ENCODE data around the gene SERPINA6. TPM values are rescaled to one million over a fixed set of nuclear protein-coding genes. Genes with fewer than 3 reads are reported as not detected.
"Not testable (repeated sequence)": the region's sequence is repeated elsewhere in the genome, so short reads cannot be mapped to it uniquely, and the experiment has no call there.

SERPINA6 gene
- total RNA-seq, 1 experiment from 2014 or later = not detected

DNA sequence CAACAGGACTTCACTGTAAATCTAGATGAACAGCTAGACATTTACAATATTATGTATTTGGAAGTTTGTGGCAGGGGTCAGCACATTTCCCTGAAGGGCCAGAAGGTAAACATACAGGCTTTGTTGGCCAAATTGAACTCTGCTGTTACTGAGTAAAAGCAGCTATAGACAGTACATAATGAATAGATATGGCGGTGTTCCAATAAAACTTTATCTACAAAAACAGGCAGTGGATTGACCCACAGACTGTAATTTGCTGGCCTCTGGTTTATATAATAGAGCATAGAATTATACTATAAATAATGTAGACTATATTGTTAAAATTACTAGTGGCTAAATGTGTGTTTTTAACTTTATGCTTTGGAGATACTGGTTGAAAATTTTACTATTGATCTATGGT is 55.8 kb downstream of the SERPINA6 start:
- ATAC-seq (no peak), DNase-seq (ENCODE audit: low read depth, low spot score) (no peak)
- no TSS peak for BruUV-seq (replicated peaks)
- Histone ChIP-seq H3K9ac (ENCODE audit: low read length) (no peak overlapping the region), H3K9me2 (ENCODE audit: insufficient read depth) (no peaks in the 10 kb centered on the region), H3K4me1 (ENCODE audit: control insufficient read depth in 1 of 2, insufficient read depth in 2 of 2, low read length in 2 of 2) (no peaks in the 10 kb centered on the region), H2AFZ (ENCODE audit: low read depth, low read length, poor library complexity, severe bottlenecking) (no peak overlapping the region), H3K27ac (ENCODE audit: low read depth, low read length) (no peak overlapping the region), H4K20me1 (ENCODE audit: insufficient read depth) (no peaks in the 10 kb centered on the region), H3K4me2 (ENCODE audit: low read length) (no peak overlapping the region), H3K4me3 (replicated peaks in 1 of 2; ENCODE audit: low read depth in 1 of 2, low read length in 2 of 2) (no peak overlapping the region), H3K9me3 (ENCODE audit: control insufficient read depth in 1 of 2, insufficient read depth in 1 of 2, low read depth in 1 of 2, low read length in 2 of 2) (no peaks in the 10 kb centered on the region), H3K27me3 (ENCODE audit: insufficient read depth, low read length) (no peaks in the 10 kb centered on the region), H3K79me2 (ENCODE audit: insufficient read depth, low read length) (no peaks in the 10 kb centered on the region), H3K36me3 (ENCODE audit: control insufficient read depth in 1 of 2, insufficient read depth in 2 of 2, low read length in 2 of 2) (no peaks in the 10 kb centered on the region)
- ChIA-PET POLR2A (no interaction called here), RAD21 (ENCODE audit: low non-redundant PET in 1 of 2, low total read pairs in 2 of 2, uncharacterized antibody in 2 of 2, unreplicated experiment in 2 of 2) (no interaction called here), CTCF (no interaction called here)
- intact Hi-C loops (cut with micrococcal nuclease) = no loop called here
- TF ChIP-seq SRF (IDR thresholded peaks at IDR 0.05; ENCODE audit: low read depth) = no peak
- TF ChIP-seq JUND (IDR thresholded peaks at IDR 0.05) = no peak
- no peak for TF ChIP-seq SIN3A (IDR thresholded peaks at IDR 0.05; ENCODE audit: low read depth)
- TF ChIP-seq ELF1 (IDR thresholded peaks at IDR 0.05; ENCODE audit: borderline replicate concordance, low read depth) = no peak
- TF ChIP-seq POLR2A (IDR thresholded peaks at IDR 0.05; ENCODE audit: borderline replicate concordance, extremely low read depth, insufficient read depth, insufficient read length) = no peak
- TF ChIP-seq, protein P1, sequence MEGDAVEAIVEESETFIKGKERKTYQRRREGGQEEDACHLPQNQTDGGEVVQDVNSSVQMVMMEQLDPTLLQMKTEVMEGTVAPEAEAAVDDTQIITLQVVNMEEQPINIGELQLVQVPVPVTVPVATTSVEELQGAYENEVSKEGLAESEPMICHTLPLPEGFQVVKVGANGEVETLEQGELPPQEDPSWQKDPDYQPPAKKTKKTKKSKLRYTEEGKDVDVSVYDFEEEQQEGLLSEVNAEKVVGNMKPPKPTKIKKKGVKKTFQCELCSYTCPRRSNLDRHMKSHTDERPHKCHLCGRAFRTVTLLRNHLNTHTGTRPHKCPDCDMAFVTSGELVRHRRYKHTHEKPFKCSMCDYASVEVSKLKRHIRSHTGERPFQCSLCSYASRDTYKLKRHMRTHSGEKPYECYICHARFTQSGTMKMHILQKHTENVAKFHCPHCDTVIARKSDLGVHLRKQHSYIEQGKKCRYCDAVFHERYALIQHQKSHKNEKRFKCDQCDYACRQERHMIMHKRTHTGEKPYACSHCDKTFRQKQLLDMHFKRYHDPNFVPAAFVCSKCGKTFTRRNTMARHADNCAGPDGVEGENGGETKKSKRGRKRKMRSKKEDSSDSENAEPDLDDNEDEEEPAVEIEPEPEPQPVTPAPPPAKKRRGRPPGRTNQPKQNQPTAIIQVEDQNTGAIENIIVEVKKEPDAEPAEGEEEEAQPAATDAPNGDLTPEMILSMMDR (IDR thresholded peaks at IDR 0.05 in 2 of 3, conservative IDR thresholded peaks at IDR 0.05 in 1 of 3; ENCODE audit: borderline replicate concordance in 1 of 3, insufficient read depth in 1 of 3, low read depth in 2 of 3, low read length in 2 of 3) = no peak
- no peak for TF ChIP-seq EZH2phosphoT487 (IDR thresholded peaks at IDR 0.05; ENCODE audit: borderline replicate concordance)
- TF ChIP-seq ZBTB33 (IDR thresholded peaks at IDR 0.05; ENCODE audit: extremely low read depth, insufficient replicate concordance, low read length) = no peak

DNA sequence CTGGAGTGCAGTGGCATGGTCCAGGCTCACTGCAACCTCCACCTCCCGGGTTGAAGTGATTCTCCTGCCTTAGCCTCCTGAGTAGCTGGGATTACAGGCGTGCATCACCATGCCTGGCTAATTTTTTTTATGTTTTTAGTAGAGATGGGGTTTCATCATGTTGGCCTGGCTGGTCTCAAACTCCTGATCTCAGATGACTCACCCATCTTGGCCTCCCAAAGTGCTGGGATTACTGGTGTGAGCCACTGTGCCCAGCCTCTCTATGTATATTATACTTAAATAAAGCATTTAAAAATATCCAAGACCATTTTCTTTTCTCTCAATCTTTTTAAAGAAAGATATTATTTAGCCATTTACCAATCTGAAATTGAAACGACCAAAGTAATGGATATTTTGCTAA is 58.9 kb downstream of the SERPINA6 start:
- intact Hi-C loops (cut with micrococcal nuclease); H3K27ac ChIP-seq (ENCODE audit: low read depth, low read length); CTCF ChIA-PET; H2AFZ ChIP-seq (ENCODE audit: low read depth, low read length, poor library complexity, severe bottlenecking); DNase-seq (ENCODE audit: low read depth, low spot score); H3K9ac ChIP-seq (ENCODE audit: low read length); ATAC-seq; H3K4me2 ChIP-seq (ENCODE audit: low read length); H3K4me3 ChIP-seq (replicated peaks in 1 of 2; ENCODE audit: low read depth in 1 of 2, low read length in 2 of 2); H3K9me3 ChIP-seq (ENCODE audit: control insufficient read depth in 1 of 2, insufficient read depth in 1 of 2, low read depth in 1 of 2, low read length in 2 of 2); H3K79me2 ChIP-seq (ENCODE audit: insufficient read depth, low read length); RAD21 ChIA-PET (ENCODE audit: low non-redundant PET in 1 of 2, low total read pairs in 2 of 2, uncharacterized antibody in 2 of 2, unreplicated experiment in 2 of 2); H4K20me1 ChIP-seq (ENCODE audit: insufficient read depth); POLR2A ChIA-PET; H3K27me3 ChIP-seq (ENCODE audit: insufficient read depth, low read length); BruUV-seq (replicated peaks); H3K4me1 ChIP-seq (ENCODE audit: control insufficient read depth in 1 of 2, insufficient read depth in 2 of 2, low read length in 2 of 2); H3K36me3 ChIP-seq (ENCODE audit: control insufficient read depth in 1 of 2, insufficient read depth in 2 of 2, low read length in 2 of 2); H3K9me2 ChIP-seq (ENCODE audit: insufficient read depth): not testable (repeated sequence)

Data from HCT116 (cell line).